HG03558 (cell line): ENCODE data around the gene CHST3.
"Not testable (repeated sequence)": the region's sequence is repeated elsewhere in the genome, so short reads cannot be mapped to it uniquely, and the experiment has no call there.

Source experiments
- ATAC-seq: cut with Tn5 transposase; IDR thresholded peaks from one replicate; pipeline ENCODE4 v1.9.1; 2021; ENCODE audit warnings: moderate number of reproducible peaks; ENCODE audit not compliant: unreplicated experiment; ENCODE audit errors: extremely low read depth

Gene CHST3

GRCh38 chr10:71984809-71985388 lies 20.7 kb downstream of the CHST3 start:
- no peak for ATAC-seq

DNA sequence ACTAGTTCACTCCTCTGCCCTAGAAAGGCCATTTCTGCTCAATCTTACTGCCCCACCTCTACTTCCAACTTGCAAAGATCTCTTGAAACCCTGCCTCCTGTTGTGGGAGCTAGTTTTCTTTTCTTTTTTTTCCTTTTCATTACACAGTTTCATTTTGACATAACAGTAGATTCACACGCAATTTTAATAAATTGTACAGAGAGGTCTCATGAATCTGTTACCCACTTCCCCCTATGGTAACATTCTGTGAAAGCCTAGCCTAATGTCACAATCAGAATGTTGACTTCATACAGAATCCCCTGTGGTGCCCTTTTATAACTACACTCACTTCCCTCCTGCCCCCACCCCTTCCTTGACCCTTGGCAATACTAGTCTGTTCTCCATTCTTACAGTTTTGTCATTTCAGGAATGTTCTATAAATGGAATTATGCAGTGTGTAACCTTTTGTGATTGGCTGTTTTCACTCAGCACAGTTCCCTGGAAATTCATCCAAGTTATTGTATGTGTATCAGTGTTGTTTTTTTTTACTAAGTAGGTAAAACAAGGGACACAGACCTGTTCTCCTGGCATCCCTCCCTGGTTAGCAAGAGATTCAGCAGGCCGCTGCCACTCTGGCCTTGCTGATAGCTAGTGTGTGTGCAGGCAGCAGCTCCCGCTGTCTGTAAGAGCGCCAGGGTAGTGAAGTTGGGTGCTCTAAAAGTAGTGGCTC lies 21.5 kb downstream of the CHST3 start:
- ATAC-seq, result no peak

DNA sequence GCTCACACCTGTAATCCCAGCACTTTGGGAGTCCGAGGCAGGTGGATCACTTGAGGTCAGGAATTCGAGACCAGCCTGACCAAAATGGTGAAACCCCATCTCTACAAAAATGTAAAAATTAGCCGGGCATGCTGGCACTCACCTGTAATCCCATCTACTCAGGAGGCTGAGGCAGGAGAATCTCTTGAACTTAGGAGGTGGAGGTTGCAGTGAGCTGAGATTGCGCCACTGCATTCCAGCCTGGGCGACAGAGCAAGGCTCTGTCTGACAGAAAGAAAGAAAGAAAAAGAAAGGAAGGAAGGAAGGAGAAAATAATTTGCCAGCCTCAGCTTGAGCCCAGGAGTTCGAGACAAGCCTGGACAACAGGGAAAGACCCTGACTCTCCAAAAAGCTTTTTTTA lies 24.7 kb downstream of the CHST3 start:
- ATAC-seq, result not testable (repeated sequence)

DNA sequence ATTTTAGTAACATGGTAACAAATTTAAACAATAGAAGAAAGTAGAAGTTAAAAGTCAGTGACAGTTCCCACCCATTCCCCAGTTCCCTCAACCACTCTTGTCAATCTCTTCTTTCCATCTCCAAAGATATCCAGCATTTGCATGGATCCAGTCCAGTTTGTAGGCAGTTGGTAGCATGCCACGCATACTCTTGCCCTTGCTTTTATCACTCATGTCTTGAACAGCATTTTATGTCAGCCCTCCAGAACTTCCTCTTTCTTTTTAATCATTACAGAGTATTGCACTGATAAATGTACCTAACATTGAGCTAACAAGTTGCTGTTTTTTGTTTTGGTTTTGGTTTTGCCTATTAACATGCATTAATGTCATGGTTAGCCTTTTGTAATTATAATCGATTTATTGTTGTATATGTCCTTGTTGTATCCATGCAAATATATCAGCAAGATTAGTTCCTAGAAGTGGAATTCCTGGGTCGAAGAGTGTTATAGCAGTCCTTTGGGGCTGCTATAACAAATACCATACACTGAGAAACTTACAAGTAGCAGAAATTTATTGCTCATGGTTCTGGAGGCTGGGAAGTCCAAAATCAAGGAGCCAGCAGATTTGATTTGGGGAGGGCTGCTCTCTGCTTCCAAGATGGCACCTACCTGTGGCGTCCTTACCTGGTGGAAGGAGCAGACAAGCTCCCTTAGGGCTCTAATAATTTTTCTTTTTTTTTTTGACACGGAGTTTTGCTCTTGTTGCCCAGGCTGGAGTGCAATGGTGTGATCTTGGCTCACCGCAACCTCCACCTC lies 25.7 kb downstream of the CHST3 start:
- ATAC-seq, result no peak

DNA sequence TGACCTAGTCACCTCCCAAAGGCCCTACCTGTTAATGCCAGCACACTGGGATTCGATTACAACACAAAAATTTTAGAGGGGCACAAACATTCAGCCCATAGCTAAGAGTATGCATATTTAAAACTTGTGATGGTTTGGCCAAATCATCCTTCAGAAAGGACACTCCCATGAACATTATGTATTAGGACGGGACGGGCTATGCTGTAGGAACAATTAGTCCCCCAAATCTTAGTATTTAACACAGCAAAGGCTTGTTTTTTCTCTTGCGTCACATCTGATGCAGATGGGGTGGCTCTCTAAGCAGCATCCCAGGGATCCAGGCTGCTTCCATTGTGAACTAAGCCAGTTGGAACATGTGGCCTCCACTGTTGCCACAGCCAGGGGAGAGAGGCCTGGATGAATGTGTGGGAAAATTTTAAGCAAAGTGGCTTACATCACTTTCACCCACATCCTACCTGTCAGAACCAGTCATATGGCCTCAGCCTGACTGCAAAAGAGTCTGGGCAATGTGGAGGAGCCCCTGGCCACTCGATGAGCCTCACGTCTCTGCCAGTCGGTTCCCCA lies 26.6 kb downstream of the CHST3 start:
- ATAC-seq, result no peak

GRCh38 chr10:71995449-71995848 lies 31.3 kb downstream of the CHST3 start:
- no peak for ATAC-seq

DNA sequence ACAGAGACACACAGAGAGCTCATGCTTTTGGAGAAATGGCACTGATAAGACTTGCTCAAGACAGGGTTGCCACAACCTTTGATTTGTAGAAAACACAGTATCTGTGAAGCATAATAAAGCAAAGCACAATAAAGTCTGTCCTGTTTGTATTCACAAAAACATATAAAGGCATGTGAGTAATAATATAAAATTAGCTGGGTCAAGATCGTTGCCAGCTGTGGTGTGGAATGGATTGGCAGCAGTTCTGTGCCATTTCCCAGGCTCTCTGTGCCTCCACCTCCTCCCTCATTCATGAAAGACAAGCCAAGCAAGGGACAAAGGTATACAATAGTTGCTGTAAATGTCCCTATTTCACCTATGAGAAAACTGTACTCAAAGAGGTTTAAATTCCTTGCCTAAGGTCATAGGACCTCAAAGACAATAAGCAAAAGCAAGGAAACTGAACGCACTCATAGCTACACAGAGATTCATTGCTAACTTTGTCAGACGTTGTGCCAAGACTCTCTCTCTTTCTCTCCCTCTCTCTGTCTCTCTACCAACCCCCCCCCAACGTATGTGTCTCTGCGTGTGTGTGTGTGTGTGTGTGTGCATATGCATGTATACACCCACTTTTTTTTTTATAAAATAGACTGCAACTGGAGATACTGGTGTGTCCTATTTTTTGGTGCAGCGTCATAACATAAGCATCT lies 31.8 kb downstream of the CHST3 start:
- ATAC-seq, result no peak

DNA sequence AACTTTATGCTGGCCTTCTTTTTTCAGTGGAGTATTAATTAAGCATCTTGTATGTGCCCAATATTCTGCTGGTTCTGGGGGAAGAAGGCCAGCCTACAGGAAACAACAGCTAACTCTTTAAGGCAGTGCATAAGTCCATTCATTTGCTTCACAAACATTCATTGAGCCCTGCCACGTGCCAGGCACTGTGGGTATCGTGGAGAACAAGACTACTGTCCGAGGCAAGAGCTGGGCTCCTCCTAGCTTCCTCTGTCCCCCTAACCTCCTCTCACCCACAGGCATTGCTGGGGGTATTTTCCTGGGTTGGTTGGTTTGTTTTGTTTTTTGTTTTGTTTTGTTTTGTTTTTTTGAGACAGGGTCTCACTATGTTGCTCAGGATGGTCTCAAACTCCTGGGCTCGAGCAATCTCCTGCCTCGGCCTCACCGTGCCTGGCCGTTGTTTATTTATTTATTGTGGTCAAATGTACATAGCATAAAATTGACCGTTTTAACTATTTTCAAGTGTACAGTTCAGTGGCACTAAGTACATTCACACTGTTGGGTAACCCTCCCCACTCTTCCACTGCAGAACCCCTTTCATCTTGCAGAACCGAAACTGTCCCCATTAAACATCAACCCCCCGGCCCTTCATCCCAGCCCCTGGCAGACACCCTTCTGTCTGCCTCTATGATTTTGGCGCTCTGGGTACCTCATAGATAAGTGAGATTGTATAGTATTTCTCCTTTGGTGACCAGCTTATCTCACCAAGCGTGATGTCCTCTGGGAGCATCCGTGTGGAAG lies 32.6 kb downstream of the CHST3 start:
- ATAC-seq, result no peak

- no peak for ATAC-seq
Measured at GRCh38 chr10:71998119-71998839, 34.1 kb downstream of the CHST3 start.

DNA sequence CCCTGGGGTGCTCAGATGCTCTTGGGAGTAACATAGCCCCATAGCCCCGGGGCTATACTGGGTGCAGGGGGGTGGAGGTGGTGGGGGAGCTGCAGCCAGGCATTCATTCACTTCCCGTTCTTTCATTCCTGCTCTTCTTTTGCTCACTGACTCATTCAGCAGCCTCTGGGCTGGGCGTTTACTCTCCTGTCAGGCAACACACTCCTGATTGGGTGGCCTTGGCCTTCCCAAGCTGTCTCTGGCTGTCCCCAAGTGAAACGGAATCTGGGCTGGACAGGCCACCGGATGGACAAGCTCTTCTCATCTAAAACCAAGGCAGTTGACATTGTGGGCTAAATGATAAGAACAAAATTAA lies 34.6 kb downstream of the CHST3 start:
- no peak for ATAC-seq

GRCh38 chr10:71999360-72000072 lies 35.3 kb downstream of the CHST3 start:
- no peak for ATAC-seq

- ATAC-seq, result no peak
Measured at GRCh38 chr10:72000073-72001032, 36.2 kb downstream of the CHST3 start.

DNA sequence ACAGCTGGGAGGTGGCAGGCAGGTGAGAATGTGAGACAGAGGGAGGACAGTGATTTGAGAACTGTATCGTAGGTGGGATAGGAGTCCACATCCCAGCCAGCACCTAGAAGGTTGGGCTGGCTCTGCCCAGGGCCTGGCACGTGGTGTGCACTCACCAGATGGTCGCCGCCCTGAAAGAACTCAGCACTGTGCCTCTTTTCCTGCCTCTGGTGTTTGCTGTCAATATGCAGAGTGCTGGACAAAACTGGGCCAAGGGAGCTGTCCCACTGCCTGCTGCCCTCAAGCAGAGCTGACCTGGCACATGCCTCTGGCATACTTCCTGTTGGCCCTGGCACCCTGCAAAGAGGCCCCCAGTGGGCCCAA lies 36.8 kb downstream of the CHST3 start:
- ATAC-seq, result no peak

DNA sequence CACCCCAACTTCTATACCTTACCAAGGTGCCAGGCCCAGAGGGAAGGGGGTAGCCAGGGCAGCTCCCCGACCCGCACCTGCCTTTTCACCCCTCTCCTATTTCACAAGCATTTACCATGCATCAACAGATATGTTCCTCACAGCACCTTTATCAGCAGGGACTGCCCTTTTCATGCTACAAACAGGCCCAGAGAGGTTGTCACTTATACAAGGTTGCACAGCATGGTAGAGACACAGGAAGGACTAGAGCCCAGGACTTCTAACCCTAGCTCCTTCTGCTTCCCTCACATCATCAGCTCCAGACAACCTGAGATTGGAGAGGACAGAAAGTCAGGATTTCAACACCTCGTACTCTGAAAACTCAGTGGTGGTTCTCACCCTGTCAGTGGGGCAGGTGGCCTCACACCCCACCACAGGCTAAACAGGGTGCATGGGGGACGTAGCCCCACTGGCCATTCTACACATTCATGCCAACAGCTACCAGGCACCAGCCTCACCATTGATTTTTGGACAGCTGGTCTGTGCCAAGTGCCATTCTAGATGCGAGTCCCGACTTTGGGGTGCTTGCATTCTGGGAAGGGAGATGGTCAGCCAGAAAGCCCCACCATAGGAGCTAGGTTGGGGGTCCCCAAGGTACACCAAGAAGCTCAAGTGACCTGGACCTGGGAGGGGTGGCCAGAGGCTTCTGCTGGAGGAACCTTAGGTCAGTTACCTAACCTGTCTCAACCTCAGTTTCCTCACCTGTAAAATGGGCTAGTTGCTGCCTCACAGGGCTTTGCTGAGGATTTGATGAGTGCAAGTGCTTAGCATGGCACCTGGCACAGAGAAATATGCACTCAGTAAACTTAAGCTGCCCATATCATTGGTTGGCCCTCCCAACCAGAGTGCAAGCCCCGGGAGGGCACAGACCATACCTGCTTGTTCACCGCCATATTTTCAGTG lies 38.4 kb downstream of the CHST3 start:
- no peak for ATAC-seq

DNA sequence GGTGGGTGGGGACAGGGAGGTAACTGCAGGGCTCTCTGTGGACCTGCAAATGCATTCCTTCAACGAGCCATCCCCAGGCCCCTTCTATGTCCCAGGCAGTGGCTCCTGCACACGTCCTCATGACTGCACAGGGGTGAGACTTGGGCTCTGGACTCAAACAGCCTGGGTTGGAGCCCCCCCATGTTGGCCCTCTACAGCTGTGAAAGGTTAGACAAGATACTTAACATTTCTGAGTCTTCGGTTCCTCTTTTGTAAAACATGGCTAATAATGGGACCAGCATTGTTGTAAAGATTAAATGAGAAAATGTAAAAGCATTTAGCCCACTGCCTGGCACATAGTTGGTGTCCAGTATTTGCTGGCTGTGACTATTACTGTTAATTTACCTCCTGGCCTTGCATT lies 41.8 kb downstream of the CHST3 start:
- no peak for ATAC-seq

- ATAC-seq, result no peak
Measured at GRCh38 chr10:72007246-72007892, 43.2 kb downstream of the CHST3 start.
